CD4-positive, alpha-beta T cell treated with Interleukin-17A for 4 hours (primary cell): ENCODE data around the gene MYMX.
A peak's percentile ranks its signal among the peaks of the same experiment; 100 is the strongest.
"Not testable (repeated sequence)": the region's sequence is repeated elsewhere in the genome, so short reads cannot be mapped to it uniquely, and the experiment has no call there.

Experiments used
- DNase-seq: peaks from one replicate; pipeline ENCODE4 v3.0.0-alpha.2; 2020; ENCODE audit warnings: mixed read lengths

The MYMX gene

DNA sequence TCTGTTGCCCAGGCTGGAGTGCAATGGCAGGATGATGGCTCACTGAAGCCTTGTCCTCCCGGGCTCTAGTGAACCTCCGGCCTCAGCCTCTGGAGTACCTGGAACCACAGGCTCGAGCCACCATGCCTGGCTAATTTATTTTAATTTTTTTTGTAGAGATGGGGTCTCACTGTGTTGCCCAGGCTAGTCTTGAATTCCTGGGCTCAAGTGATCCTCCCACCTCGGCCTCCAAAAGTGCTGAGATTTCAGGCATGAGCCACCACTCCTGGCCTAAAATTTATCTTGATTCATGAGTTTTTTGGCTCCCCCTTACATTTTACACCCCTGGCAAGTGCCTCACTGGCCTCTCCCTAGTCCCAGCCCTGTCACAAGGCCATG is 4.2 kb downstream of the MYMX start:
- DNase-seq = no peak

DNA sequence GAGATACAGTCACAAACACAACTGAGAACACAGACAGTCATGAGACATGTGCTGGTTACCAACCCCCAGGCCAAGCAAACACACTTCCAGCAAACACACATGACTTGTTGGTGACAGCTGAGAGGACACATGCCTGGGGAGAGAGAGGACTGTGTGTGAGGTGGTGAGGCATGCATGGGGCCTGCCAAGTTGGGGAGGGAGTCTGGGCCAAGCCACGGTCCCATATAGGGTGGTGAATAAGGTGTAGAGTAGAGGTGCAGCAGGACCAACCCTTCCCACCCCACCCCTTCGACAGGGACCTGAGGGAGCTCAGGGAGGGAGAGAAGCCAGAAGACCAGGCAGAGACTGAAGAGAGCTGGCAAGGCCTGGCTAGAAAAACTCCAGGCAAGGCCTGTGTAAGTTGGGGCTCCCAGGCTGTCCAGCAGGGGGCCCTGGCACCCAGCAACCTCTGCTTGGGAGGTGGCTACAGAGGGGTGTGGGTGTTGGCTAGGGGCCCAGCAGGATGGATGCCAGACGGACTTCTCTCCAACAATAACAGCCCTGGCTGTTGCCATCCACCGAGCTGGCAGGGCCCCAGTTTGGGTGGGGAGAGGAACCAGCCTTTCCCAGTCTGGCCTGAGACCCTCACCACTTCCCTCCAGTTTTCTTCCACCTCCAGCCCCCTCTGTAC is 4.7 kb downstream of the MYMX start:
- DNase-seq = peak; percentile 81

DNA sequence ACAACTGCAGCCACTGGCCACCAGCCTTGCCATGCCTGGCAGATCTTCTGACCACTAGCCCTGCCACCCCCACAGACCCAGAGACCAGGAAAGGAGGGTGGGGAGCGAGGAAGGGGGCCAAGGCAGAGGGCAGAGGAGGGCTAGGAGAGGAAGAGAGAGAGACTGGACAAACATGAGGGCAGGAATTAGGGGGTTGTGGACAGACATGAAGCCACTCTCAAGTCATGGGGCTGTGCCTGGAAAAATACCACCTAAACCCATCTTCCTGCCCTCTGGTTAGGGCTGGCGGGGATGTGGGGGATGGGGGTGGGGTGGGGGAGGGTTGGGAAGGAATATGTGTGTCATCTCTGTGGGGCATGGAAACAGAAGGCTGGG is 5.2 kb downstream of the MYMX start:
- no peak for DNase-seq

DNA sequence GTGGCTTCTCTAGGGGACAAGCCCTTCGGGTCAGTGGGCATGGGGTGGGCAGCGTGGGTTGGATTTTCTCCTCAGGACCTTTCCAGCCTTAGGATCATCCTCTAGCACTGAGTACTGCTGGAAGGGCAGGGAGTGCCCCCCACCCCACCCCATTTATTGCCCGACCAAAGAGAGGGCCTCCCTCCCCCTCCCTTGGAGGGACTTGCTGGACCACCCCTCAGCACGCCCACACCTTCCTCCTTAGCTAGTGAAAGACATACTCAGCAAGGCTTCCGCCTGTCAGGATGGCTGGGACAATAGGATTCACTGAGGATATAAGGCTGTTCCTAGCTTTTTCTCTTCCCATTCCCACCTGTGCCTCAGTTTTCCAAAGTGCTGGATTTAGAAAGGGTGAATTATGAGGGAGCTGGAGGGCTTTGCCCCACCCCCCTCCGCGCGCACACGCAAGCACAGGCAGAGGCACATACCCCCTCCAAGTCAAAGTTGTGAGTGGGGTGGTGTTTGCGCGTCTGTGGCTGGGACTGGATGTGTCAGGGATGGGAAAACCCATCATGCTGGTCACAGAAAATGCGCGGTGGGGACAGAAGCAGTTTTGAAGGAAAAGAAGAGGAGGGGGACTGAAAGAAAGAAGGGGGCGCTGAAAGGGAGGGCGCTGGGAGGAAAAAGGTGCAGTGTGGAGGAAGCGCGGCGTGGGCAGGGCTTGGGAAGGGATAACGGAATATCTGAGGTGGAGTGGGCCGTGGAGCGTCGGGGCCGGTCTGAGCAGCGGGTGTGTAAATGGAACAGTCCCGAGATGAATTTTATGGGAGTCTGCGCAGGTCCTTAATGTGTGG is 6.0 kb downstream of the MYMX start:
- DNase-seq = no peak

DNA sequence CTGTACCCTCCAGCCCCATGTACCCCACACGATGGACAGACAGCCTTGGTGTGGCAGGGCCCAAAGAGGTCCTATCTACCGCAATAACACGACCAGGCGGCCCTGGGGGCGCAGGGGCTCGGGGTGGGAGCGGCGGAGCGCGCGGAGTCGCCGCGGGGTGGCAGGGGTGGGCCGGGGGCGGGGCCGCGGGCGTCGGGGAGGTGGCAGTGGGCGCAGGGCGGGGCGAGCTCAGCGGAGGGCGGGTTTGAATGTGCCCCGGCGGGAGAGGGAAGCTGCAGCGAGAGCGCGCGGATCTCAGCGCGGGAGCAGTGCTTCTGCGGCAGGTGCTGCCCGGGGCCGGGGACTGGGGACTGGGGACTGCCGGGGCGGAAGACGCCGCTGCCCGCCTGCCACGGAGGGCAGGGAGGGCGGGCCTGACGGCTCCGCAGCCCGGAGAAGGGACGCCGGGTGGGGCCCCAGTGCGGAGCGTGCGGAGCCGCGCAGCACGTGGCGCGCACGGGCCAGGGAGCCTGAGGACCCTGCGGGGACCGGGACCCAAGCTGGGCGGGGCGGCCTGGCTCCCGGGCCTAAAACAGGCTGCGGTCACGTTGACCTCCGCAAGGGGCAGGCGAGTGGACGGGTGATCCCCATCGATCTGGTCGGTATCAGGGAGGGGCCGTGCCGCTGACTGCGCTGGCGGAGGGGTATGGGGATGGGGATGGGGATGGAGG is 6.7 kb downstream of the MYMX start, which contains the start of gene SLC29A1:
Gene SLC29A1, plus strand, starts transcription at position 277 of the 710 bp plus-strand sequence. CDS start 3,719 bp downstream, outside the sequence.
- peak; percentile 93 for DNase-seq

DNA sequence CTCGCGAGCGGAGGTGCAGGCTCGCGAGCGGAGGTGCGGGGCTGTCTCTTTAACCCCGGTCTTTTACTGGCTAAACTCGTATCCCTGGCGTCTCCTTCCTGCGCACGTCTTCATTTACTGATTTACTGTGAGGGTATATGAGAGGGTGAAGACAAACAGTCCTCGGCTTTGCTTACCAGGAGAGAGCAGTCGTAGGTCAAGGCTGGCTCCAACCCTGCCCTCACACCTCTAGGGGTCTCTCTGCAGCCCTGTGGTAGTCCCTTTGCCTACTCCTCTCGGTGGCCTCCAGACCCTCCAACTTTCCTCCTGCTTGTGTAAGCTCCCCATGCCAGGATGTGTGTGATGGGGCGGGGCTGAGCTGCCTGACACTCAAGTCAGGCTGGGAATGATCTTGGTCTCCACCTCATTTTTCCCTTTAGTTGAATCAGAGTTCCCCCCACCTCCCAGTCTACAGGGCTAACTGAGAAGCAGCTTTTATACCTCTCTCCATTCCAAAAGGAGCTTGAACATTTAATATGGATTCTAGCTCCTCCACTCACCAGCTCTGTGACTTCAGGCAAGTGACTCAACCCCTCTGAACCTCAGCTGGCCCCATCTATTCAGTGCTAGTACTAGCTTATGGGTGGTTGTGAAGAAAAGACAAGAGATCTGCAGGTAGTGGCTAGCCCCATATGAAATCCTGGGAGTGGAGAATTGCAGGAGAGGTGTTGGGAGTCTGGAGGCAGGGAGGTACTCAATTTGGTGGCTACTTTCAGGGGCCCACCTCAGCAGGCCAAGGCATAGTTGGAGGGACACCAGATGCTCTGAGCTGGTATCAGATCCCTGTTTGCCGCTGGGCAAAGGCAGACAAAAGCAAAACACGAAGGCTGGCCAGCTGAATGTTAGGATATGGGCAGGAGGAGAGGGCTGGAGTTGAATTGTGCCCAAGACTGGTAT is 7.6 kb downstream of the MYMX start:
- peak; percentile 16 for DNase-seq

DNA sequence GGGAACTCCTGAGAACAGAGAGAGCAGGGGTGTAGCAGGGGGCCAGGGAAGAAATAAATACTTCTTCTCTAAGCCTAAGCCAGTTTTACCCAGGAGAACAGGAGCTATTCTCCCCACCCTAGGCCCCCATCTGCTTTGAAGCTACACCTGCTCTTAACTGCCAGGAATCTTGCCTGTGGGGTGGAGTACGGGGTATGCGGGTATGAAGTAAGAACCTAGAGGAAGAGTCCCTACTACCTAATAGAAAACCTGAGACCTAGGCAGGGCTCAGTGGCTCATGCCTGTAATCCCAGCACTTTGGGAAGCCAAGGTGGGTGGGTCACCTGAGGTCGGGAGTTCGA is 8.2 kb downstream of the MYMX start:
- DNase-seq = no peak

DNA sequence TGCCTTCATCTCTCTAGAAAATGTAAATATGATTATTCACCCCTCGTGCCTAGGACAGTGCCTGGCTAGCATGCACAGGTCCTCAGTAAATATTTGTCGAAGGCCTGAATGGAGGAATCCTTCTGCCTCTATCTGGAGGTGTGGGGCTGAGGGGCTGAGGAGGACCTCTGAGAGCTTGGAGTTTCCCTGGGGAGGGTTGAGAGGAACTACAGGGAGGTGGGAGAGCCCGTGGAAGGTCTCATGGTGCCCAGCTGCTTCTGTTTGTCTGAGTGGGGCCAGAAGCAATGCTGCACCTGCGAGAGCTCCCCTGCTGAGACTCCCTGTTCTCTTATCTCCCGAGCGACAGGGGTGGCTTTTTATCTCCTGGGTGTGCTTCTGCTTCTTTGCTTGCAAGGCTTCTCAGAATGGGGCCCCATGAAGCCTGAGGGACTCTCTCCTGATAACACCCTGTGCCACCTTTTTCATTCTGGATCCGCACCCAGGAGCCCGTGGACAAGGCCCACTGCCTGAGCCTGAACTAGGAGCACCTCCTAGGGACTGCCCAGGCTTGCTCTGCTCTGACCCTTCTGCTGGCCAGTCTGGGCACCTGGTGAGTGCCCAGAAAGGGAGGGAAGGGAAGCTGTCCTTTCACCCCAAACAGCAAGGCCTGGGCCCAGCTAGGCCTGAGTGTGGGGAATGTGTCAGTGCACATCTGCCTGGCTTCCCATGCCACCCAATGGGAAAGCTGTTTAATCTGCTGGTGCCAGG is 9.0 kb downstream of the MYMX start:
- no peak for DNase-seq

DNA sequence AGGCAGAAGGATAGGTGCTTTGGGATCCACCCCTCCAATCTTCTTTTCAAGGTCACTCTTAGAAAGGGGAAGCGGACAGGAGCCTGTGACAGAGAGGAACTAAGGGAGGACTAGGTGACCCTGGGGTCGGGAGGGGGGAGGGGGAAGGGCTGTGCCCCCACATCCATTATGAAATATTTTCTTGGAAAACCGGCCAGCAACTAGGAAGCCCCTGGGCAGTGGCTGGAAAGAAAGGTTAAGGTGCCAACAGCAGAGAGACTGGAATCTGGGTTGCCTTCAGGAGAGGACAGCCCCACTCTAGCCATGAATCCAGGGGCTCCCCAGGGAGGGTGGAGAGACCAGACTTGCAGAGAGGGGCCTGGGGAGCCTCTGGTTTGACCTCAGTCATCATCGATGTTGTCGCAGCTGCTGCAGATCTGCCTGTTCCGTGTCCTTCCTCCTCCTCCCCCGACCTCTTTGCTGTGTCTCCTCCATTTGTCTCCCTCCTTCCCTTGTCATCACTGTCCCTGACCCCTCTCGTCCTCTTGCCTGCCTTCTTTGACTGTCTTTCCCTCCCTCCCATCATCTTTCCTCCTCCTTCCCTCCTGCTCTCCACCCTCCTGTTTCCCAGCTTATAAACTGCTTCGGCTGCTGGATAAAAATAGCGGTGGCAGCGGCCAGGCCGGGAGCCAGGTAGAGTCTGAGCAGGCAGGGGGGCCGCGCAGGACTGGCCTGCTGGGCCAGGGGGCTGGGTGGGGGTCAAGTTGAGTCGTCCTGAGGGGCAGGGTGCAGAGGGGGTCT is 9.8 kb downstream of the MYMX start:
- no peak for DNase-seq

DNA sequence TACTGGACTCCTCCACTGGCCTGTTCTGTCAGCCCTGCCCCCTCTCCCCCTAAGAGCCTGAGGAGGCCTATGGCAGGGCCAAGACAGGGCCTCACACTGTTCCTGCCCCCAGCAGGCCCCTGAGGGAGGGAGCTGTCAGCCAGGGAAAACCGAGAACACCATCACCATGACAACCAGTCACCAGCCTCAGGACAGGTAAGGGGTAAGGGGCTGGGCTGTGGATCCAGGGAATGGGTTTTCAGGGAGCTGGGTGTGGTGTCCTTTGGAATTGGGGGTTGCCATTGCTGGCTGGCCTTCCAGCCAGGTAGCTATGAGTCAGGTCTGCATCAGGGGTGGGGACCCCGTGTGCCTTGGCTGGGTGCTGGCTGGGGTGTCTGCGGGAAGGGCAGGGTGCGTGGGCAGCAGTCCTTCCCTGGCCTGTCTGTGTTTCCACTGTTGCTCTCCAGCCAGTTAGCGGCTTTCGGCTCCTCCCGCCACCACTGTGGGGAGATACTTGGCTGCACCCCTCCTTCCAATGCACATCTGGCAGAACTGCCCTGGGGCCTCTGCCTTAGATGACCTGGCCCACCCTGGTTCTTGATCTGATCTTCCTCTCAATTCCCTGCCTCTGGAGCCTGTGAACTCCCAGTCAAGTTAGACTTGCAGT is 10.5 kb downstream of the MYMX start:
- DNase-seq = no peak

DNA sequence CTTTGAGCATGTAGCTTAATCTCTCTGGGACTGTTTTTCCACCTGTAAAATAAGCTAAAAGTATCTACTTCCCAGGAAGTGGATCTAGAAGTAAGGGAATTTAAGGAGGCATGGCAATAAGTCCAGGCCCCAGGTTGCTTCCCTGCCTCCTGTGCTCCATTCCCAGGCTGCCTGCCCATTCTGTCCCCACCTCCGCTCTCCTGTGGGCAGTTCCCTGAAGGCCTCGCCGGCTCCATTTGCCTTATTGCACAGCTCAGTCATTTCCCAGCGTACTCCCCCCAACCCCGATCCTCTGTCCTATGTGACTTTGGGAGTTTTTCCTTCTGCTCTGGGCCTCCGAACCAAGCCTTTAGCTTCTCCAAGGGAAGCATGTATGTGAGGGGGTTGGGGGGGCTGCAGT is 11.3 kb downstream of the MYMX start:
- no peak for DNase-seq

DNA sequence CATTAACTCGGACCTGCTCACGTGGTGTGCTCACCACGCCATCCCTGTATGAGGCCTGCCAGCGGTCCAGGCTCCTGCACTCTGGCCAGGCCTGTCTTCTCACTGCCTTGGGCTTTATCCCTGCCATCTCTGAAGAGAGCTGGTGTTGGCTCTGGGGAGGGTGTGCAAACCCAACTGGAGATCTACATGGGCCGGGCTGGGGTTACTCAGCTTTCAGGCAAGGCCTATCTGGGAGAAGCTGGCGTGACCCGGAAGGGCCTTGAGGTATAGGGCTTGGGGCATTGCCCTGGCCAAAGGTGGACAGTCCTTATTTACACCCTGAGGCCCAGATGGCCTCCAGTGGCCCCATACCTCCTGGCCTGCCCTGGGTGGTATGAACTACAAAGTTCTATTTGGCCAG is 11.7 kb downstream of the MYMX start:
- no peak for DNase-seq

DNA sequence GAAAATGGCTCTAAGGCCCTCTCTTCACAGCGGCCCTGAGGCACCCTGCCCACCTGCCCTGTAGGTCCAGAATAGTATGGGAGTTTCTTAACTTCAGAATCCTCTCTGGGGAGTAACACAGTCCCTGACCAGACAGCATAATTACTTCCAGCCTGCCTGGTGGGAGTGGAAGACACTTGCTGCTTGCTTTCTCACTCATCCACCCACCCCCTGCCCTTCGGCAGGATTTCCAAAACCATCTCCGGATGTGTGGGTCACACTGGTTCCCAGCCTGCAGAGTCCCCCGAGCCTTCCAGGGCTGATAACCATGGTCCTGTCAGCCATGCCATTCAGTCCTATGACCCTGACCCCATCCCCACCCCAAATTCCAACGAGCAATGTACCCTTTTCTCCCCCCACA is 12.1 kb downstream of the MYMX start:
- no peak for DNase-seq

DNA sequence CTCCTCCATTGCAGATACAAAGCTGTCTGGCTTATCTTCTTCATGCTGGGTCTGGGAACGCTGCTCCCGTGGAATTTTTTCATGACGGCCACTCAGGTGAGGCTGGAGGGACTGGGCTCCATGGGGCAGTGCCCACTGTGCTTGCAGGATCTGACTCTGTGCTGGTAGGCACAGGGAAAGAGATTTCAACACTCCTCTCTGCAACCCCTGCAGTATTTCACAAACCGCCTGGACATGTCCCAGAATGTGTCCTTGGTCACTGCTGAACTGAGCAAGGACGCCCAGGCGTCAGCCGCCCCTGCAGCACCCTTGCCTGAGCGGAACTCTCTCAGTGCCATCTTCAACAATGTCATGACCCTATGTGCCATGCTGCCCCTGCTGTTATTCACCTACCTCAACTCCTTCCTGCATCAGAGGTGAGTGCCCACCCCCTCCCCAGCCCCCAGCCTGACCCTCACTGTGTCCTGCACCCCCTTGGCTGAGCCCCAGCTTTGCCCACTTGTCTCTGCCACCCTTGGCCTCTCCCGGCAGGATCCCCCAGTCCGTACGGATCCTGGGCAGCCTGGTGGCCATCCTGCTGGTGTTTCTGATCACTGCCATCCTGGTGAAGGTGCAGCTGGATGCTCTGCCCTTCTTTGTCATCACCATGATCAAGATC is 12.8 kb downstream of the MYMX start:
- no peak for DNase-seq

DNA sequence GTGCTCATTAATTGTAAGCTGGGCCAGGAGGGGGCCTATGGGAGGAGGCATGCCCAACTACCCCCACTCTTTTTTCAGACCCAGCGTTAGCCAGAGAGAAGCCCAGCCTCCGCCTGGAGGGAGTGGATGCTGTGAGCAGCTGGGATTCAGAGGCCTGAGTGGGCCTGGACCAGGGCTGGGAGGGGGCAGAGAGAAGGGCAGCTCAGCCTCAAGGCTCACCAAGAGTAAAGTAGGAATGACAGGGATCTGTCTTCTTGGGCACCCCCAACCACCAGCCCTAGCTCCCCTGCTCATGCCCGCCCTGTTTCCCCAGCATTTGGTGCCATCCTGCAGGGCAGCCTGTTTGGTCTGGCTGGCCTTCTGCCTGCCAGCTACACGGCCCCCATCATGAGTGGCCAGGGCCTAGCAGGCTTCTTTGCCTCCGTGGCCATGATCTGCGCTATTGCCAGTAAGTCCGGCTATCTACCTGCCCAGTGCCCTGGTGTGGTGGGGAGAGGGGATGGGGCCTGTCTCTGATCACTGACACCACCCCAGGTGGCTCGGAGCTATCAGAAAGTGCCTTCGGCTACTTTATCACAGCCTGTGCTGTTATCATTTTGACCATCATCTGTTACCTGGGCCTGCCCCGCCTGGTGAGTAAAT is 13.4 kb downstream of the MYMX start:
- no peak for DNase-seq

DNA sequence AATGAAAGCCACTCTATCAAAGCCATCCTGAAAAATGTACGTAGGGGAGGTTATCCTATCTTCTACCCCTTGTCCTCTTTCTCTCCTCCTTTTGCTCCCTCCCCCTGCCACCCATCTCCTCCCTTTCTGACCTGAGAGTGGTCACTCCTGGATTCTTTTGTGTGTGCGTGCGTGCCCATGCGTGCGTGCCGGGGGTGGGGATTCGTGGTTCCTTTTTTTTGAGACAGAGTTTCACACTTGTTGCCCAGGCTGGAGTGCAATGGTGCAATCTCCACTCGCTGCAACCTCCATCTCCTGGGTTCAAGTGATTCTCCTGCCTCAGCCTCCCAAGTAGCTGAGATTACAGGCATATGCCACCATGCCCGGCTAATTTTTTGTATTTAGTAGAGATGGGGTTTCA is 14.7 kb downstream of the MYMX start:
- DNase-seq = not testable (repeated sequence)

DNA sequence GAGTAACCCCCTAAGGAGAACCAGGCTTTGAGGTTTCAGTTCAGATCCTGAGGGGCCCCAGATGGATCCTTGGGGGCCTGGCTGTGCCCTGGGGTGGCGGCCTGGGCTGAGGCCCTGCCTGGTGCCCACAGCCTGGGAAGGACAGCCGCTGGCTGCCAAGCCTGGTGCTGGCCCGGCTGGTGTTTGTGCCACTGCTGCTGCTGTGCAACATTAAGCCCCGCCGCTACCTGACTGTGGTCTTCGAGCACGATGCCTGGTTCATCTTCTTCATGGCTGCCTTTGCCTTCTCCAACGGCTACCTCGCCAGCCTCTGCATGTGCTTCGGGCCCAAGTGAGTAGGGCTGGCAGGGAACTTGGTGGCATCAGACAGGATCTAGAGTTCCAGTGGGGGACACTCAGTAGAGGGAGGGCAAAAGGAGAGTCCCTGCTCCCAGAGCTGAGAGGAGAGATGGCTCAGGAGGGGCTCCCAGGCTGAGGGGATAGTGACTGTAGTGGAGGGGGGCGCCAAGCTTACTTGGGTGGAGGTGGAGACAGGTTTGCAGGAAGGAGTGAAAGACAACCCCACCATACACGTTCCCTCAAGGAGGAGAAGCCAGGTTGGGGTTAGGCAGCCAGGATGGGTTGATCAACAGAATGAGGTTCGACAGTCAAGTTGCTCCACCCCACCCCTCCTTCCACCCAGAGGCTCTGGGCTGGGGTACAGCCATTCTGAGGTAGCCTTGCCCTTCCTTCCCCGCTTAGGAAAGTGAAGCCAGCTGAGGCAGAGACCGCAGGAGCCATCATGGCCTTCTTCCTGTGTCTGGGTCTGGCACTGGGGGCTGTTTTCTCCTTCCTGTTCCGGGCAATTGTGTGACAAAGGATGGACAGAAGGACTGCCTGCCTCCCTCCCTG is 16.2 kb downstream of the MYMX start:
- DNase-seq = no peak

DNA sequence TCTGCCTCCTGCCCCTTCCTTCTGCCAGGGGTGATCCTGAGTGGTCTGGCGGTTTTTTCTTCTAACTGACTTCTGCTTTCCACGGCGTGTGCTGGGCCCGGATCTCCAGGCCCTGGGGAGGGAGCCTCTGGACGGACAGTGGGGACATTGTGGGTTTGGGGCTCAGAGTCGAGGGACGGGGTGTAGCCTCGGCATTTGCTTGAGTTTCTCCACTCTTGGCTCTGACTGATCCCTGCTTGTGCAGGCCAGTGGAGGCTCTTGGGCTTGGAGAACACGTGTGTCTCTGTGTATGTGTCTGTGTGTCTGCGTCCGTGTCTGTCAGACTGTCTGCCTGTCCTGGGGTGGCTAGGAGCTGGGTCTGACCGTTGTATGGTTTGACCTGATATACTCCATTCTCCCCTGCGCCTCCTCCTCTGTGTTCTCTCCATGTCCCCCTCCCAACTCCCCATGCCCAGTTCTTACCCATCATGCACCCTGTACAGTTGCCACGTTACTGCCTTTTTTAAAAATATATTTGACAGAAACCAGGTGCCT is 16.9 kb downstream of the MYMX start:
- DNase-seq = no peak
